OCI-LY3 (cell line): ENCODE data around the gene QRICH2.

Experiments
- EZH2phosphoT487 ChIP-seq: fragments of 200-600 bp; shearing (Covaris generic); IDR thresholded peaks from 2 replicates; pipeline ENCODE4 v1.6.1; 2018; ENCODE audit warnings: antibody characterized with exemption, mixed run types, low read depth
- TF ChIP-seq, protein P1 (sequence below): fragments of 200-600, 300-600 bp; sonication (generic); IDR thresholded peaks from 2 replicates; pipeline ENCODE4 v1.5.1; 2014; ENCODE audit warnings: antibody characterized with exemption, low read length, low read depth

DNA sequence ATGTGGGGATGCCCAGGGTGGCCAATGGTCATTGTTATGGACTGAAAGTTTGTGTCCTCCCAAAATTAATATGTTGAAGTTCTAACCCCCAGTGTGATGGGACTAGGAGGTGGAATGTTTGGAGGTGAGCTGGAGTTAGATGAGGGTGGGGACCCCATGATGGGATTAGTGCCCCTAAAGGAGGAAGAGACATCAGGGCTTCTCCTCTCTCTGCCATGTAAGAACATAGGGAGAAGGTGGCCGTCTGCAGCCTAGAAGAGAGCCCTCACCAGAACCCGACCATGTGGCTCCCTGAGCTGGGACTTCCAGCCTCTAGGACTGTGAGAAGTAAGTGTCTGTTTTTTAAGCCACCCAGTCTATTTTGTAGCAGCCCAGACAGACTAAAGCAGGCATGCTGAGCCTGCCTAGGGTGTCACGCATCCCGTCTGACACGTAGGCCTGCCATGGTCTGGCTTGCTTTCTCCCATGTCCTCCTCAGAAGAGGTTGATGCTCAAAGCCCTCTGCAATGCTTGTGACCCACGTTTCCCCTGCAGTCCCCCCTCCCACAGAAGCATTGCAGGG, 49.6 kb upstream of the QRICH2 start:
- TF ChIP-seq, protein P1, sequence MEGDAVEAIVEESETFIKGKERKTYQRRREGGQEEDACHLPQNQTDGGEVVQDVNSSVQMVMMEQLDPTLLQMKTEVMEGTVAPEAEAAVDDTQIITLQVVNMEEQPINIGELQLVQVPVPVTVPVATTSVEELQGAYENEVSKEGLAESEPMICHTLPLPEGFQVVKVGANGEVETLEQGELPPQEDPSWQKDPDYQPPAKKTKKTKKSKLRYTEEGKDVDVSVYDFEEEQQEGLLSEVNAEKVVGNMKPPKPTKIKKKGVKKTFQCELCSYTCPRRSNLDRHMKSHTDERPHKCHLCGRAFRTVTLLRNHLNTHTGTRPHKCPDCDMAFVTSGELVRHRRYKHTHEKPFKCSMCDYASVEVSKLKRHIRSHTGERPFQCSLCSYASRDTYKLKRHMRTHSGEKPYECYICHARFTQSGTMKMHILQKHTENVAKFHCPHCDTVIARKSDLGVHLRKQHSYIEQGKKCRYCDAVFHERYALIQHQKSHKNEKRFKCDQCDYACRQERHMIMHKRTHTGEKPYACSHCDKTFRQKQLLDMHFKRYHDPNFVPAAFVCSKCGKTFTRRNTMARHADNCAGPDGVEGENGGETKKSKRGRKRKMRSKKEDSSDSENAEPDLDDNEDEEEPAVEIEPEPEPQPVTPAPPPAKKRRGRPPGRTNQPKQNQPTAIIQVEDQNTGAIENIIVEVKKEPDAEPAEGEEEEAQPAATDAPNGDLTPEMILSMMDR: no peak
- TF ChIP-seq EZH2phosphoT487: no peak
